ENCODE measurements around the gene GPR176.

GPR176 gene

DNA sequence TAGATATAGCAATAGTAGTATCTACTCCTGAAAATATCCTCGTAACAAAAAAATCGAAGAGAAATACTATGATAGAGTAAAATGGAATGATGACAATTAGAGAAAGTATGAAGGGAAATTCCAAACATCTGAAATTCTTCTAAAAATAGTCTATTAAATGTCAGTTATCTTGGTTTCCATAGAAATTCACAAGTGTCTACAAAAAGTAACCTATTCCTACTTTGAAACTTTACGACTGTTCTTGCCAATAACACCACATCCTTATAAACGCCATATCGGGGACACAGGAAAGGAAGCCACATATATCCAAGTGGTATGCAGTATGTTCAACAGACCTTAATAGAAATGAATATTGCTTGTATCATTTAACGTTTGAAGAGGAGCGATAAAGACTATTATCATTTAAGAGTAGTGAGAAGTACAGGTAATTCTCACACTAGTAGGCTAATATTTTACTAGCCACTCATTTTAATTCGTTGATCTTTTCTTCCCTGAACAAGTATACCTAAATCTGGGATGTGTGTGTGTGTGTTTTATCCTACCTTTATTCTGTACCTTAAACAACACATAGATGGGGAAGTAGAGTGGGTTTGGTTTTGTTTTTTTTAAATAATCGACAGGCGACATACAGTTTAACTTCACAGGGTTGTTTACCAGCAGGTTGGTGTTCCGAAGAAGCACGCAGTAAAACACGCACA lies 1.2 kb downstream of the GPR176 start:
- no peak overlapping the region for H4K91ac ChIP-seq (ENCODE audit: low read depth, low read length, poor library complexity)
- H3K27ac ChIP-seq (replicated peaks; ENCODE audit: low read length) = no peak overlapping the region
- no peak overlapping the region for H2BK120ac ChIP-seq (ENCODE audit: low read depth, low read length)
- H4K8ac ChIP-seq (ENCODE audit: low read depth, low read length) = no peak overlapping the region
- H3K79me1 ChIP-seq (ENCODE audit: low read depth, low read length) = peaks cover 5% of the 10 kb centered on the region
- H3K36me3 ChIP-seq (replicated peaks in 1 of 2; ENCODE audit: control insufficient read depth in 2 of 2, insufficient read depth in 2 of 2, low read length in 2 of 2) = no peaks in the 10 kb centered on the region
- H3K27me3 ChIP-seq (ENCODE audit: control insufficient read depth in 3 of 3, insufficient read depth in 3 of 3, low read depth in 1 of 3, low read length in 3 of 3) = peaks cover 0 to 75% (median 0%) of the 10 kb centered on the region in 3 experiments
- no peak overlapping the region for H3K23ac ChIP-seq (ENCODE audit: low read depth, low read length, poor library complexity)
- no peak overlapping the region for H3K18ac ChIP-seq (ENCODE audit: low read length)
- no peak overlapping the region for H2BK15ac ChIP-seq (ENCODE audit: low read length)
- H3K4me3 ChIP-seq (ENCODE audit: low read length in 2 of 2) = no peak overlapping the region
- peak overlapping the region; percentile 25 for H3K4me2 ChIP-seq (ENCODE audit: insufficient read depth, low read length, poor library complexity, severe bottlenecking)
- H2BK5ac ChIP-seq (ENCODE audit: low read length) = no peak overlapping the region
- no peak overlapping the region for H3K9ac ChIP-seq (ENCODE audit: low read depth, low read length, poor library complexity)
- no peak overlapping the region for H3K14ac ChIP-seq (ENCODE audit: low read length)
- no peak for DNase-seq (ENCODE audit: low spot score)
- peaks cover 0 to 18% of the 10 kb centered on the region in 2 donors for H3K9me3 ChIP-seq (replicated peaks in 1 of 2; ENCODE audit: control insufficient read depth in 2 of 2, insufficient read depth in 1 of 2, low read depth in 1 of 2, low read length in 2 of 2)
- H3K4ac ChIP-seq (ENCODE audit: low read length) = no peak overlapping the region
- no peak overlapping the region for H2BK12ac ChIP-seq (ENCODE audit: low read length)
- H3K4me1 ChIP-seq (ENCODE audit: control insufficient read depth in 2 of 2, insufficient read depth in 1 of 2, low read depth in 1 of 2, low read length in 2 of 2) = peaks cover 0 to 3% of the 10 kb centered on the region in 2 donors
- WGBS, 2 donors (ENCODE audit: extremely low coverage in 2 of 2, insufficient read length in 2 of 2, insufficient replicate concordance in 1 of 2) = no CpG with 5 or more reads among the region's 13 CpGs
- H2AFZ ChIP-seq (ENCODE audit: low read length) = no peak overlapping the region
- H2AK5ac ChIP-seq (ENCODE audit: low read depth, low read length) = no peak overlapping the region

DNA sequence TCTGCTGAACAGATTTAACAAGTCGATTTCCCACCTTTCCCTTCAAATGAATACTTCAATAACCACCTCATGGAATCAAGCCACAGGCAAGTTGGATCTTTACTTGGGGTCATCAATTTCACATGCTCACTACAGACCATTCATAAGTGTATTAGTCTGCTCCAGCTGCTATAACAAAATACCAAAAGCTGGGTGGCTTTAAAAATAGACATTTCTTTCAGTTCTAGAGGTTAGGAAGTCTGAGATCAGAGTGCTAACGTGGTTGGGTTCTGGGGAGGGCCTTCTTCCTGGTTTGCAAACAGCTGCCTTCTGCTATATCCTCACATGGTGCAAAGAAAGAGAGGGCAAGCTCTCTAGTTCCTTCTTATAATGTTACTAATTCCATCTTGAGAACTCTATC lies 5.1 kb downstream of the GPR176 start:
- H2BK5ac ChIP-seq (ENCODE audit: low read length) = no peak overlapping the region
- no peak overlapping the region for H3K18ac ChIP-seq (ENCODE audit: low read length)
- no peak overlapping the region for H3K14ac ChIP-seq (ENCODE audit: low read length)
- H3K4ac ChIP-seq (ENCODE audit: low read length) = no peak overlapping the region
- no peaks in the 10 kb centered on the region for H3K4me1 ChIP-seq (ENCODE audit: control insufficient read depth in 2 of 2, insufficient read depth in 1 of 2, low read depth in 1 of 2, low read length in 2 of 2)
- no CpG with 5 or more reads among the region's 2 CpGs for WGBS, 2 donors (ENCODE audit: extremely low coverage in 2 of 2, insufficient read length in 2 of 2, insufficient replicate concordance in 1 of 2)
- peaks cover 5% of the 10 kb centered on the region for H3K79me1 ChIP-seq (ENCODE audit: low read depth, low read length)
- H3K36me3 ChIP-seq (replicated peaks in 1 of 2; ENCODE audit: control insufficient read depth in 2 of 2, insufficient read depth in 2 of 2, low read length in 2 of 2) = no peaks in the 10 kb centered on the region
- no peak for DNase-seq (ENCODE audit: low spot score)
- H3K9me3 ChIP-seq (replicated peaks in 1 of 2; ENCODE audit: control insufficient read depth in 2 of 2, insufficient read depth in 1 of 2, low read depth in 1 of 2, low read length in 2 of 2) = peaks cover 0 to 10% of the 10 kb centered on the region in 2 donors
- H2AFZ ChIP-seq (ENCODE audit: low read length) = no peak overlapping the region
- H2AK5ac ChIP-seq (ENCODE audit: low read depth, low read length) = no peak overlapping the region
- no peak overlapping the region for H2BK120ac ChIP-seq (ENCODE audit: low read depth, low read length)
- H2BK12ac ChIP-seq (ENCODE audit: low read length) = no peak overlapping the region
- H3K4me3 ChIP-seq (ENCODE audit: low read length in 2 of 2) = no peak overlapping the region
- H3K27me3 ChIP-seq (ENCODE audit: control insufficient read depth in 3 of 3, insufficient read depth in 3 of 3, low read depth in 1 of 3, low read length in 3 of 3) = peaks cover 0 to 49% (median 0%) of the 10 kb centered on the region in 3 experiments
- H4K91ac ChIP-seq (ENCODE audit: low read depth, low read length, poor library complexity) = no peak overlapping the region
- H2BK15ac ChIP-seq (ENCODE audit: low read length) = no peak overlapping the region
- H3K4me2 ChIP-seq (ENCODE audit: insufficient read depth, low read length, poor library complexity, severe bottlenecking) = no peak overlapping the region
- no peak overlapping the region for H3K23ac ChIP-seq (ENCODE audit: low read depth, low read length, poor library complexity)
- no peak overlapping the region for H3K27ac ChIP-seq (replicated peaks; ENCODE audit: low read length)
- H4K8ac ChIP-seq (ENCODE audit: low read depth, low read length) = no peak overlapping the region
- H3K9ac ChIP-seq (ENCODE audit: low read depth, low read length, poor library complexity) = no peak overlapping the region

DNA sequence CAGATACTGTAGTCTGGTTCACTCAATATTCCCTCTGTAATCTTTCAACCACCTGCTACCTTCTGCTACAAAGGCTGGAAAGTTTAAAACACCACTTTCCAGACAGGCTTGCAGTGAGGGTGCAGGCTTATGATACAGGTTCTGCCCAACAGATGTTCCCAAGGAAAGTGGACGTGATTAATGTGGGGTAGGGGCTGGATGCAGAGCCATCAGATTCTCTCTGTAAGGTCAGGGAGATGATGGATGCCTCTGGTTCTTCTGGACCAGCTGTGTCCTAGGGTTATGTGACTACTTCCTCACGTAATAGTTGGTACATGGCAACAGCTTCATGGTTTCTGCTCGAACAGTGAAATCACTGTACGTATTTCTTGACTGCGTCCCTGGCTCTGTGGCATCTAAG lies 11.1 kb downstream of the GPR176 start:
- no peak overlapping the region for H3K23ac ChIP-seq (ENCODE audit: low read depth, low read length, poor library complexity)
- H3K18ac ChIP-seq (ENCODE audit: low read length) = no peak overlapping the region
- H3K9ac ChIP-seq (ENCODE audit: low read depth, low read length, poor library complexity) = no peak overlapping the region
- H3K14ac ChIP-seq (ENCODE audit: low read length) = no peak overlapping the region
- H3K27ac ChIP-seq (replicated peaks; ENCODE audit: low read length) = no peak overlapping the region
- H3K4me3 ChIP-seq (ENCODE audit: low read length in 2 of 2) = no peak overlapping the region
- H3K36me3 ChIP-seq (replicated peaks in 1 of 2; ENCODE audit: control insufficient read depth in 2 of 2, insufficient read depth in 2 of 2, low read length in 2 of 2) = no peaks in the 10 kb centered on the region
- H4K91ac ChIP-seq (ENCODE audit: low read depth, low read length, poor library complexity) = no peak overlapping the region
- H2BK12ac ChIP-seq (ENCODE audit: low read length) = no peak overlapping the region
- H2BK15ac ChIP-seq (ENCODE audit: low read length) = no peak overlapping the region
- no peaks in the 10 kb centered on the region for H3K9me3 ChIP-seq (replicated peaks in 1 of 2; ENCODE audit: control insufficient read depth in 2 of 2, insufficient read depth in 1 of 2, low read depth in 1 of 2, low read length in 2 of 2)
- no peak overlapping the region for H2AFZ ChIP-seq (ENCODE audit: low read length)
- no peak overlapping the region for H2BK120ac ChIP-seq (ENCODE audit: low read depth, low read length)
- no peaks in the 10 kb centered on the region for H3K79me1 ChIP-seq (ENCODE audit: low read depth, low read length)
- H3K4ac ChIP-seq (ENCODE audit: low read length) = no peak overlapping the region
- no peak for DNase-seq (ENCODE audit: low spot score)
- H3K4me2 ChIP-seq (ENCODE audit: insufficient read depth, low read length, poor library complexity, severe bottlenecking) = no peak overlapping the region
- H2AK5ac ChIP-seq (ENCODE audit: low read depth, low read length) = no peak overlapping the region
- H3K27me3 ChIP-seq (ENCODE audit: control insufficient read depth in 3 of 3, insufficient read depth in 3 of 3, low read depth in 1 of 3, low read length in 3 of 3) = peaks cover 0 to 27% (median 0%) of the 10 kb centered on the region in 3 experiments
- H2BK5ac ChIP-seq (ENCODE audit: low read length) = no peak overlapping the region
- WGBS, 2 donors (ENCODE audit: extremely low coverage in 2 of 2, insufficient read length in 2 of 2, insufficient replicate concordance in 1 of 2) = no CpG with 5 or more reads among the region's 5 CpGs
- H4K8ac ChIP-seq (ENCODE audit: low read depth, low read length) = no peak overlapping the region
- peaks cover 4 to 7% of the 10 kb centered on the region in 2 donors for H3K4me1 ChIP-seq (ENCODE audit: control insufficient read depth in 2 of 2, insufficient read depth in 1 of 2, low read depth in 1 of 2, low read length in 2 of 2)

DNA sequence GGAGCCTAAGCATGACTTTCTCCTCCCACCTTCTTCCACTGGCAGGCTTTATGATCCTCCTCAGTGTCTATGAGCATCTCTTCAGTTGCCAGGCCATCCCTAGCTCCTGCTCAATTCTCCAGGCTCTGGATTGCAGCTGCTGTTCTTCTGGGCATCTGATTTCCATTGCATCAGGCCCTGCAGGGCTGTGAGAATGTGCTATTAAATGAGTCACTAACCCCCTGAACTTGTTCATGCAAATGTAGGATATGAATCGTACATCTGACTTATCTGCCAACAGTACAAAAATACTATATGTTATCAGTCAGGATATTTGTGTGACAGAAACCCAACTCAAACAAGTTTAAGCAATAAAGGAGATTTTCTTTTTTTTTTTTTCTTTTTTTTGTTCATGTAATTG lies 11.9 kb downstream of the GPR176 start:
- H3K4me1 ChIP-seq (ENCODE audit: control insufficient read depth in 2 of 2, insufficient read depth in 1 of 2, low read depth in 1 of 2, low read length in 2 of 2) = peaks cover 4 to 7% of the 10 kb centered on the region in 2 donors
- H3K9me3 ChIP-seq (replicated peaks in 1 of 2; ENCODE audit: control insufficient read depth in 2 of 2, insufficient read depth in 1 of 2, low read depth in 1 of 2, low read length in 2 of 2) = no peaks in the 10 kb centered on the region
- no peak overlapping the region for H4K91ac ChIP-seq (ENCODE audit: low read depth, low read length, poor library complexity)
- no peak overlapping the region for H3K18ac ChIP-seq (ENCODE audit: low read length)
- H2BK15ac ChIP-seq (ENCODE audit: low read length) = no peak overlapping the region
- H3K27me3 ChIP-seq (ENCODE audit: control insufficient read depth in 3 of 3, insufficient read depth in 3 of 3, low read depth in 1 of 3, low read length in 3 of 3) = peaks cover 0 to 27% (median 0%) of the 10 kb centered on the region in 3 experiments
- no peak overlapping the region for H3K27ac ChIP-seq (replicated peaks; ENCODE audit: low read length)
- no peak overlapping the region for H3K9ac ChIP-seq (ENCODE audit: low read depth, low read length, poor library complexity)
- no peak overlapping the region for H3K14ac ChIP-seq (ENCODE audit: low read length)
- no peak overlapping the region for H2BK120ac ChIP-seq (ENCODE audit: low read depth, low read length)
- H3K4me2 ChIP-seq (ENCODE audit: insufficient read depth, low read length, poor library complexity, severe bottlenecking) = no peak overlapping the region
- no peak for DNase-seq (ENCODE audit: low spot score)
- H2AFZ ChIP-seq (ENCODE audit: low read length) = no peak overlapping the region
- H4K8ac ChIP-seq (ENCODE audit: low read depth, low read length) = no peak overlapping the region
- no peaks in the 10 kb centered on the region for H3K79me1 ChIP-seq (ENCODE audit: low read depth, low read length)
- H3K4me3 ChIP-seq (ENCODE audit: low read length in 2 of 2) = no peak overlapping the region
- H3K36me3 ChIP-seq (replicated peaks in 1 of 2; ENCODE audit: control insufficient read depth in 2 of 2, insufficient read depth in 2 of 2, low read length in 2 of 2) = no peaks in the 10 kb centered on the region
- no peak overlapping the region for H3K23ac ChIP-seq (ENCODE audit: low read depth, low read length, poor library complexity)
- no peak overlapping the region for H2BK5ac ChIP-seq (ENCODE audit: low read length)
- no peak overlapping the region for H3K4ac ChIP-seq (ENCODE audit: low read length)
- no CpG with 5 or more reads among the region's 1 CpG for WGBS, 2 donors (ENCODE audit: extremely low coverage in 2 of 2, insufficient read length in 2 of 2, insufficient replicate concordance in 1 of 2)
- H2BK12ac ChIP-seq (ENCODE audit: low read length) = no peak overlapping the region
- H2AK5ac ChIP-seq (ENCODE audit: low read depth, low read length) = no peak overlapping the region

All from neuronal stem cell (in vitro differentiated cells).